ENCODE measurements around the gene YY1AP1.
"Not testable (repeated sequence)": the region's sequence is repeated elsewhere in the genome, so short reads cannot be mapped to it uniquely, and the experiment has no call there.

DNA sequence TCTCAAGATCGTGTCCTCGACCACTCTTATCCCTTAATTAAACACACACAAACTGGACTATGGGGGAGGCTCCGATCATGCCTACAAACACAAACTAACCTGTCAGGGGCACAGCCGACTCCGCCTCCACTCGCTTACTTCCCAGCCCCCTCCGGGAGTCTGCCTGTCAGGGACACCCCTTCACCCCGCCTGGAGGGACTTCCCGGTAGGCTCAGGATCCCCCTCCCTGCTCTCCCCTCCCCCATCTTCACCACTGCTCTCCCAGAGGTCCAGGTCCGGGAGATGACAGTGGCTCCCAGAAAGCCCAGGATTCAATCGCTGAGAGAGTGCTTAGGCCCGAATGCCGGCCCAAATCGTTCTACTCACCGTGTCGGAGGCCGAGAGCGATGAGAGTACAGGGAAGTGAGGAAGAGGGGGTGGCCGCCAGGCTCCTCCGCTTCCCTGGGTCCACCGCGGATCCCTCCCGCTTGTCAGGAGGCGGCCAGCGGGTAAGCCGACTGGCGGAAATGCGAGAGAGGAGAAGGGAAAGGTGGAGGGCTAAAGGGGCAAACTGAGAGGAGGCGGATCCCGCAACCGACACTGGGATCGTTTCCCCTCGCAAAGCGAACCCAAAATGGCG, 760 bp downstream of the YY1AP1 start:
- TF ChIP-seq, protein P1, sequence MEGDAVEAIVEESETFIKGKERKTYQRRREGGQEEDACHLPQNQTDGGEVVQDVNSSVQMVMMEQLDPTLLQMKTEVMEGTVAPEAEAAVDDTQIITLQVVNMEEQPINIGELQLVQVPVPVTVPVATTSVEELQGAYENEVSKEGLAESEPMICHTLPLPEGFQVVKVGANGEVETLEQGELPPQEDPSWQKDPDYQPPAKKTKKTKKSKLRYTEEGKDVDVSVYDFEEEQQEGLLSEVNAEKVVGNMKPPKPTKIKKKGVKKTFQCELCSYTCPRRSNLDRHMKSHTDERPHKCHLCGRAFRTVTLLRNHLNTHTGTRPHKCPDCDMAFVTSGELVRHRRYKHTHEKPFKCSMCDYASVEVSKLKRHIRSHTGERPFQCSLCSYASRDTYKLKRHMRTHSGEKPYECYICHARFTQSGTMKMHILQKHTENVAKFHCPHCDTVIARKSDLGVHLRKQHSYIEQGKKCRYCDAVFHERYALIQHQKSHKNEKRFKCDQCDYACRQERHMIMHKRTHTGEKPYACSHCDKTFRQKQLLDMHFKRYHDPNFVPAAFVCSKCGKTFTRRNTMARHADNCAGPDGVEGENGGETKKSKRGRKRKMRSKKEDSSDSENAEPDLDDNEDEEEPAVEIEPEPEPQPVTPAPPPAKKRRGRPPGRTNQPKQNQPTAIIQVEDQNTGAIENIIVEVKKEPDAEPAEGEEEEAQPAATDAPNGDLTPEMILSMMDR (IDR thresholded peaks at IDR 0.05): not testable (repeated sequence)
- not testable (repeated sequence) for TF ChIP-seq EP300, POLR2A (IDR thresholded peaks at IDR 0.05)
